ENCODE results near the gene RTN4RL1. TPM values are rescaled to one million over a fixed set of nuclear protein-coding genes. Genes with fewer than 3 reads are reported as not detected.

Gene RTN4RL1
- total and polyA plus RNA-seq, 2 donors from 2014 or later = 2.0 to 10.7 TPM

- H3K9me3 ChIP-seq (ENCODE audit: control insufficient read depth in 2 of 3, insufficient read depth in 1 of 3, low read length in 3 of 3) = no peaks in the 10 kb centered on the region
- DNase-seq (peak in 1 of 5 donors; percentile 72), FAIRE-seq (no peak)
- intact Hi-C loops (cut with DNase I) = loop anchor here (5.0 kb wide), 1 partner anchor 135 kb away; no protein-coding TSS in a partner anchor
- peak overlapping the region; percentile 88 to 94 for H3K27ac ChIP-seq (ENCODE audit: low read depth in 2 of 2, low read length in 2 of 2)
- peaks cover 2 to 21% (median 8%) of the 10 kb centered on the region in 3 donors for H3K36me3 ChIP-seq (ENCODE audit: control insufficient read depth in 2 of 3, insufficient read depth in 3 of 3, low read length in 3 of 3)
- TF ChIP-seq CTCF (IDR thresholded peaks at IDR 0.05; ENCODE audit: borderline replicate concordance, extremely low read depth, insufficient read depth) = no peak
- peak overlapping the region; percentile 90 to 96 (median 95) for H3K4me3 ChIP-seq (ENCODE audit: low read length in 3 of 3)
- peak overlapping the region; percentile 93 to 98 (median 97) for H3K9ac ChIP-seq (ENCODE audit: low read length in 3 of 3)
- no peaks in the 10 kb centered on the region for H3K27me3 ChIP-seq (ENCODE audit: control insufficient read depth, insufficient read depth, low read length)
- H3K4me1 ChIP-seq (ENCODE audit: control insufficient read depth in 2 of 3, insufficient read depth in 2 of 3, low read depth in 1 of 3, low read length in 3 of 3) = peaks cover 0 to 17% (median 15%) of the 10 kb centered on the region in 3 donors
These were observed 17.3 kb upstream of the RTN4RL1 start for GRCh38 chr17:2042390-2042847.

DNA sequence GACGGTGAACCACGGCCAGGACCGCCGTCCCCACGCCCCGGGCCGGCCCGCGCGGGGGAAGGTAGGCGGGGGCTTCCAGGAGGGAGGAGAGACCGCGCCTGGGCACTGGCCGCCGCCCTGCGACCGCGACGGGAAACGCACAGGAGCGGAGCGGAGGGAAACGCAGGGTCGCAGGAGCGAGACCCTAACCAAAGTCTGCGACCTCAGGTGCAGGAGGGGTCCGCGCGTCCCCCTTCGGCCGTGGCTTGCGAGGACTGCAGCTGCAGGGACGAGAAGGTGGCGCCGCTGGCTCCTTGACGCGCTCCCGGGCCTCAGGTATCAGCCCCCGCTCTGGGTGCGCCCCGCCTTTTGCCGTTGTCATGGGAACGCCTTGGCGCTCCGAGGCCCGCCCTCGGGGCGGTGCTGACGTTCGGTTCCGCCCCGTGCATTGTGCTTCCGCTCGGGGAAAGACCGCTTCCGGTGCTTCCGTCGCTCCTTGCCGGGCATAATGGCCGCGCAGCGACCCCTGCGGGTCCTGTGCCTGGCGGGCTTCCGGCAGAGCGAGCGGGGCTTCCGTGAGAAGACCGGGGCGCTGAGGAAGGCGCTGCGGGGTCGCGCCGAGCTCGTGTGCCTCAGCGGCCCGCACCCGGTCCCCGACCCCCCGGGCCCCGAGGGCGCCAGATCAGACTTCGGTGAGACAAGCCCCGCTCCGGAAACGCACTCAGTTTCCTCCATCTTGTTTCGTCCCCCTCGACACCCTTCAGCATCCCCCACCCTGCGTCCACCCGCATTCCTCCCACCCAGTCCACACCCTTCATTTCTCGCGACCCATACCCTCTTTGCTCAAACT, 16.6 kb upstream of the RTN4RL1 start, which contains the start of gene OVCA2:
TSS of gene OVCA2 (plus strand) at position 462 of the 829 bp plus-strand sequence. CDS start at position 488, 26 bp downstream.
- peak; percentile 64 for TF ChIP-seq CTCF (IDR thresholded peaks at IDR 0.05; ENCODE audit: borderline replicate concordance, extremely low read depth, insufficient read depth)
- FAIRE-seq (peak; percentile 67), DNase-seq (peak; percentile 97 to 98 (median 98))

DNA sequence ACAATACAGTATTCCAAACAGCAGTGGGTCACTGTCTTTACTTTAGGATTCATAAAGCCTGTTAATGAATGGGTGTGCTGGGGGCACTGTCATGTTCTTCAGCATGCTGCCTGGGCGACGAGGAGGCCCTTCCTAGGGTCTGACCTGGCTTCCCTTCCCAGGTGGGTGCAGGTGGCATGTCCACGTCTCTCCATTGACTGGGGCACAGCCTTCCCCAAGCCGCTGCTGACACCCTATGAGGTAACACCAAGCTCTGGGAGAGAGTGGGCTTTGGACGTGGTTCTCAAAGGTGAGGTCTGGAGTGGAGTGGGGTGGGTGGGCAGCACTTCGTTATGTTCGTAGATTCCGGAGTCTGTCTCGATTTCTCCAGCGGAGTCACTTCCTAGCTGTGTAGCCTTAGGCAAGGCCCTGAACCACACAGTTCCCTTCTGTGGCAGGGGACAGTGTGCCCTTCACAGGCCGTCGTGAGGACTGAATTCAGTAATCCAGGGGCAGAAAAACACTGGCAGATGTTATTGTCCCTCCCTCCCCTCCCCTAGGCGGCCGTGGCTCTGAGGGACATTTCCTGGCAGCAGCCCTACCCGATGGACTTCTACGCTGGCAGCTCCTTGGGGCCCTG, 15.9 kb upstream of the RTN4RL1 start:
- no peak for FAIRE-seq
- Histone ChIP-seq H3K4me1 (ENCODE audit: control insufficient read depth in 2 of 3, insufficient read depth in 2 of 3, low read depth in 1 of 3, low read length in 3 of 3) (peaks cover 0 to 17% (median 15%) of the 10 kb centered on the region in 3 donors), H3K4me3 (ENCODE audit: low read length in 3 of 3) (peak overlapping the region; percentile 30 to 96 (median 64)), H3K9ac (ENCODE audit: low read length in 3 of 3) (peak overlapping the region in 2 of 3 donors; percentile 55 to 97), H3K36me3 (ENCODE audit: control insufficient read depth in 2 of 3, insufficient read depth in 3 of 3, low read length in 3 of 3) (peaks cover 8 to 30% (median 8%) of the 10 kb centered on the region in 3 donors), H3K9me3 (ENCODE audit: control insufficient read depth in 2 of 3, insufficient read depth in 1 of 3, low read length in 3 of 3) (no peaks in the 10 kb centered on the region), H3K27ac (ENCODE audit: low read depth in 2 of 2, low read length in 2 of 2) (peak overlapping the region; percentile 70 to 82), H3K27me3 (ENCODE audit: control insufficient read depth, insufficient read depth, low read length) (no peaks in the 10 kb centered on the region)
- no peak for DNase-seq
- intact Hi-C loops (cut with DNase I) = loop anchor here (5.0 kb wide), 1 partner anchor 134 kb away; no protein-coding TSS in a partner anchor
- TF ChIP-seq CTCF (IDR thresholded peaks at IDR 0.05; ENCODE audit: borderline replicate concordance, extremely low read depth, insufficient read depth) = no peak

More for the DNA sequence above, 16.6 kb upstream of the RTN4RL1 start, which contains the start of gene OVCA2:
- peak within 1 kb of the TSS; percentile 93 to 98 (median 97) for H3K9ac ChIP-seq (ENCODE audit: low read length in 3 of 3)
- H3K9me3 ChIP-seq (ENCODE audit: control insufficient read depth in 2 of 3, insufficient read depth in 1 of 3, low read length in 3 of 3) = no peaks in the 10 kb centered on the region
- H3K4me3 ChIP-seq (ENCODE audit: low read length in 3 of 3) = peak within 1 kb of the TSS; percentile 90 to 96 (median 95)
- H3K27ac ChIP-seq (ENCODE audit: low read depth in 2 of 2, low read length in 2 of 2) = peak within 1 kb of the TSS; percentile 88 to 94
- peaks cover 8 to 26% (median 8%) of the 10 kb centered on the region in 3 donors for H3K36me3 ChIP-seq (ENCODE audit: control insufficient read depth in 2 of 3, insufficient read depth in 3 of 3, low read length in 3 of 3)
- peaks cover 0 to 17% (median 15%) of the 10 kb centered on the region in 3 donors for H3K4me1 ChIP-seq (ENCODE audit: control insufficient read depth in 2 of 3, insufficient read depth in 2 of 3, low read depth in 1 of 3, low read length in 3 of 3)
- H3K27me3 ChIP-seq (ENCODE audit: control insufficient read depth, insufficient read depth, low read length) = no peaks in the 10 kb centered on the region
- intact Hi-C loops (cut with DNase I) = loop anchor here (5.0 kb wide), 1 partner anchor 134 kb away; no protein-coding TSS in a partner anchor
